ENCODE data around the gene TMEM259. TPM values are rescaled to one million over a fixed set of nuclear protein-coding genes. Genes with fewer than 3 reads are reported as not detected.

TMEM259 gene
- total RNA-seq, 1 donor from 2014 or later = 232 TPM

DNA sequence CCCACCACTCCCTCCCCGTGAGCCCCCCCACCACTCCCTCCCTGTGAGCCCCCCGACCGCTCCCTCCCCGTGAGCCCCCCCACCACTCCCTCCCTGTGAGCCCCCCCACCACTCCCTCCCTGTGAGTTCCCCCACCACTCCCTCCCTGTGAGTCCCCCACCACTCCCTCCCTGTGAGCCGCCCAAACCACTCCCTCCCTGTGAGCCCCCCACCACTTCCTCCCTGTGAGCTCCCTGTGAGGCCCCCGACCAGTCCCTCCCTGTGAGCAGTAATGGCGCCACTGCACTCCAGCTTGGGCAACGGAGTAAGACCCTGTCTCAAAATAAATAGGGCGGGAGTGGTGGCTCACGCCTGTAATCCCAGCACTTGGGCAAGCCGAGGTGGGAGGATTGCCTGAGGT is 28.9 kb upstream of the TMEM259 start:
- Mint-ChIP-seq H3K4me3 (no peak overlapping the region), H3K36me3 (no peaks in the 10 kb centered on the region), H3K9me3 (no peaks in the 10 kb centered on the region), H3K27ac (no peak overlapping the region), H3K27me3 (ENCODE audit: low read depth) (no peaks in the 10 kb centered on the region), H3K4me1 (no peaks in the 10 kb centered on the region)
- DNase-seq (ENCODE audit: low spot score in 2 of 2, unreplicated experiment in 2 of 2) = no peak
- TF ChIP-seq, protein P1, sequence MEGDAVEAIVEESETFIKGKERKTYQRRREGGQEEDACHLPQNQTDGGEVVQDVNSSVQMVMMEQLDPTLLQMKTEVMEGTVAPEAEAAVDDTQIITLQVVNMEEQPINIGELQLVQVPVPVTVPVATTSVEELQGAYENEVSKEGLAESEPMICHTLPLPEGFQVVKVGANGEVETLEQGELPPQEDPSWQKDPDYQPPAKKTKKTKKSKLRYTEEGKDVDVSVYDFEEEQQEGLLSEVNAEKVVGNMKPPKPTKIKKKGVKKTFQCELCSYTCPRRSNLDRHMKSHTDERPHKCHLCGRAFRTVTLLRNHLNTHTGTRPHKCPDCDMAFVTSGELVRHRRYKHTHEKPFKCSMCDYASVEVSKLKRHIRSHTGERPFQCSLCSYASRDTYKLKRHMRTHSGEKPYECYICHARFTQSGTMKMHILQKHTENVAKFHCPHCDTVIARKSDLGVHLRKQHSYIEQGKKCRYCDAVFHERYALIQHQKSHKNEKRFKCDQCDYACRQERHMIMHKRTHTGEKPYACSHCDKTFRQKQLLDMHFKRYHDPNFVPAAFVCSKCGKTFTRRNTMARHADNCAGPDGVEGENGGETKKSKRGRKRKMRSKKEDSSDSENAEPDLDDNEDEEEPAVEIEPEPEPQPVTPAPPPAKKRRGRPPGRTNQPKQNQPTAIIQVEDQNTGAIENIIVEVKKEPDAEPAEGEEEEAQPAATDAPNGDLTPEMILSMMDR (IDR thresholded peaks at IDR 0.05; ENCODE audit: unreplicated experiment) = no peak

DNA sequence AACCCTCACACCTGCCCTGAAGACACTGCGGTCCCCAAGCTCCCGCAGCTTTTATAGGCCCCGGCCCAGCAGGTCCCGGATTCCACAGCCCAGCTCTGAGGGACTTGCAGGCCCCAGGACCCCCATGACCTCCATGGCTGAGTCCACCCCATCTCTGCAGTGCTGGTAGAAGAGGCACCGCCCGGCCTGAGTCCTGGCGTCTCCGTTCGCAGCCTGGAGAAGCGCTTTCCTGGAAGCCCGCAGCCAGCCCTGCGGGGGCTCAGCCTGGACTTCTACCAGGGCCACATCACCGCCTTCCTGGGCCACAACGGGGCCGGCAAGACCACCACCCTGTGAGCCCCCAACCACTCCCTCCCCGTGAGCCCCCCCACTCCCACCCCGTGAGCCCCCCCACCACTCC is 28.2 kb upstream of the TMEM259 start:
- TF ChIP-seq, protein P1 (IDR thresholded peaks at IDR 0.05; ENCODE audit: unreplicated experiment) = no peak
- Mint-ChIP-seq H3K9me3 (no peaks in the 10 kb centered on the region), H3K4me3 (no peak overlapping the region), H3K27ac (no peak overlapping the region), H3K4me1 (no peaks in the 10 kb centered on the region), H3K36me3 (no peaks in the 10 kb centered on the region), H3K27me3 (ENCODE audit: low read depth) (no peaks in the 10 kb centered on the region)
- DNase-seq (ENCODE audit: low spot score in 2 of 2, unreplicated experiment in 2 of 2) = no peak

DNA sequence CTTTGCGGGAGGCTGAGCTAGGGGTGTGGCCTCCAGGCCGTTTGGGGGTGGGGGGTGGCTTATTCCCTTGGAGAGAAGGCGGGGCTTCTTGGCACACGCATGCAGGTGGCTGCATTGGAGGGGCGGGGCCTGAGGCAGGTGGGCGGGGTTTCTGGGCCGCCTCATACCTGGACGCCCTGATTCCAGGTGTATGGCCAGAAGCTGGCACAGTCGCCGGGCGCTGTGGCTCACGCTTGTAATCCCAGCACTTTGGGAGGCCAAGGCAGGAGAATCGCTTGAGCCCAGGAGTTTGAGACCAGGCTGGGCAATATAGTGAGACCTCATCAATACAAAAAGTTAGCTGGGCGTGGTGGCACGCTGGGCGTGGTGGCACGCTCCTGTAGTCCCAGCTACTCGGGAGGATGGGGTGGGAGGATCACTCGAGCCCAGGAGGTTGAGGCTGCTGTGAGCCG is 26.8 kb upstream of the TMEM259 start:
- no peaks in the 10 kb centered on the region for H3K27me3 Mint-ChIP-seq (ENCODE audit: low read depth)
- H3K27ac Mint-ChIP-seq = no peak overlapping the region
- no peaks in the 10 kb centered on the region for H3K9me3 Mint-ChIP-seq
- no peak overlapping the region for H3K4me3 Mint-ChIP-seq
- H3K4me1 Mint-ChIP-seq = peaks cover under 1% of the 10 kb centered on the region
- DNase-seq (ENCODE audit: low spot score in 2 of 2, unreplicated experiment in 2 of 2) = no peak
- H3K36me3 Mint-ChIP-seq = no peaks in the 10 kb centered on the region
- TF ChIP-seq, protein P1 (IDR thresholded peaks at IDR 0.05; ENCODE audit: unreplicated experiment) = no peak

DNA sequence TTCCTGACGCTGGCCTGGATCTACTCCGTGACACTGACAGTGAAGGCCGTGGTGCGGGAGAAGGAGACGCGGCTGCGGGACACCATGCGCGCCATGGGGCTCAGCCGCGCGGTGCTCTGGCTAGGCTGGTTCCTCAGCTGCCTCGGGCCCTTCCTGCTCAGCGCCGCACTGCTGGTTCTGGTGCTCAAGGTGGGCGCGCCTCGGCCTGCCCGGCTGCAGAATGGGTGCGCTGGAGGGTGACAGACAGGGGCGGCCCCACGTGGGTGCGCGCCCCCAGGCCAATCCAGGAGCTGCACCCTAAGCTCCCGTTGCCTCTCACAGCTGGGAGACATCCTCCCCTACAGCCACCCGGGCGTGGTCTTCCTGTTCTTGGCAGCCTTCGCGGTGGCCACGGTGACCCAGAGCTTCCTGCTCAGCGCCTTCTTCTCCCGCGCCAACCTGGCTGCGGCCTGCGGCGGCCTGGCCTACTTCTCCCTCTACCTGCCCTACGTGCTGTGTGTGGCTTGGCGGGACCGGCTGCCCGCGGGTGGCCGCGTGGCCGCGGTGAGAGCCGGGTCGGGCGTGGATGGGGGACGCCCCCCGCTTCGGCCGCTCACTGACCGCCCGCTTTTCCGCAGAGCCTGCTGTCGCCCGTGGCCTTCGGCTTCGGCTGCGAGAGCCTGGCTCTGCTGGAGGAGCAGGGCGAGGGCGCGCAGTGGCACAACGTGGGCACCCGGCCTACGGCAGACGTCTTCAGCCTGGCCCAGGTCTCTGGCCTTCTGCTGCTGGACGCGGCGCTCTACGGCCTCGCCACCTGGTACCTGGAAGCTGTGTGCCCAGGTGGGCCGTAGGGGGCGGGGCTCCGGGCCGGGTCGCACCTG is 26.1 kb upstream of the TMEM259 start:
- H3K4me1 Mint-ChIP-seq = peaks cover 4% of the 10 kb centered on the region
- H3K27ac Mint-ChIP-seq = no peak overlapping the region
- no peaks in the 10 kb centered on the region for H3K27me3 Mint-ChIP-seq (ENCODE audit: low read depth)
- H3K4me3 Mint-ChIP-seq = no peak overlapping the region
- H3K36me3 Mint-ChIP-seq = no peaks in the 10 kb centered on the region
- no peaks in the 10 kb centered on the region for H3K9me3 Mint-ChIP-seq
- DNase-seq (ENCODE audit: low spot score in 2 of 2, unreplicated experiment in 2 of 2) = no peak
- TF ChIP-seq, protein P1 (IDR thresholded peaks at IDR 0.05; ENCODE audit: unreplicated experiment) = no peak

DNA sequence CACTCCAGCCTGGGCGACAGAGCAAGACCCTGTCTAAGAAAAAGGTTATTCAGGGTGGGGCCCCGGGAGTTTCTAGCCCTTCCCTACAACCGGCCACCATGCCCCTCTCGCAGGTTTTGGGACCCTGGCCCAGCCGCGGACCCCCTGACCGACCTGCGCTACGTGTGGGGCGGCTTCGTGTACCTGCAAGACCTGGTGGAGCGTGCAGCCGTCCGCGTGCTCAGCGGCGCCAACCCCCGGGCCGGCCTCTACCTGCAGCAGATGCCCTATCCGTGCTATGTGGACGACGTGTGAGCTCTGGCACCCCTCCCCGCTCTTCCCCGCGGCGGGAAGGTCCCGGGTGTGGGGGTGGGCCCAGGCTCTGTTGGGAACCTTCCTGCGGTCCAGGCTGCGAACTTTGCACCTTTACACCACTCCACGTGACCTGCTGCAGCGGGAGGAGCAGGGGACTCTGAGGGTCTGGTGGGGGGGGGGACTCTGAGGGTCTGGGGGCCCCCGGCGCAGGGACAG is 25.2 kb upstream of the TMEM259 start:
- Mint-ChIP-seq H3K9me3 (no peaks in the 10 kb centered on the region), H3K27ac (no peak overlapping the region), H3K4me1 (peaks cover 5% of the 10 kb centered on the region), H3K36me3 (no peaks in the 10 kb centered on the region), H3K4me3 (no peak overlapping the region), H3K27me3 (ENCODE audit: low read depth) (no peaks in the 10 kb centered on the region)
- TF ChIP-seq, protein P1 (IDR thresholded peaks at IDR 0.05; ENCODE audit: unreplicated experiment) = no peak
- no peak for DNase-seq (ENCODE audit: low spot score in 2 of 2, unreplicated experiment in 2 of 2)

All from mesothelial cell of epicardium (in vitro differentiated cells).